SK-N-SH treated with all-trans-retinoic acid at 6 μM for 48 hours (cell line): Measurements from ENCODE around the gene DPP10.

ENCODE experiments used
- ATAC-seq: fragments of 200-7000 bp; cut with Tn5 transposase; 3 replicates; pipeline ENCODE4 v1.9.1; 2020; ENCODE audit warnings: mild to moderate bottlenecking, moderate library complexity
- ARNTL ChIP-seq: fragments of 450-650 bp; formaldehyde crosslinking; IDR thresholded peaks from 2 replicates; pipeline ENCODE4 v1.5.0; 2020; ENCODE audit warnings: low read depth, mild to moderate bottlenecking, moderate library complexity, borderline replicate concordance
- CREB5 ChIP-seq: fragments of 250-450 bp; sonication (Bioruptor Pico); IDR thresholded peaks from 2 replicates; pipeline ENCODE4 v1.5.1; 2020; ENCODE audit warnings: low read depth, mild to moderate bottlenecking, moderate library complexity
- CSDC2 ChIP-seq: fragments of 250-450 bp; sonication (Bioruptor Pico); IDR thresholded peaks from 2 replicates; pipeline ENCODE4 v1.5.0; 2020; ENCODE audit warnings: mild to moderate bottlenecking, moderate library complexity
- CSRNP3 ChIP-seq: fragments of 250-450 bp; sonication (Bioruptor Pico); IDR thresholded peaks from 2 replicates; pipeline ENCODE4 v1.5.1; 2021; ENCODE audit warnings: mild to moderate bottlenecking, moderate library complexity
- ESRRG ChIP-seq: fragments of 250-450 bp; sonication (Bioruptor Pico); IDR thresholded peaks from 2 replicates; pipeline ENCODE4 v1.6.1; 2021; ENCODE audit warnings: mild to moderate bottlenecking
- GLIS3 ChIP-seq: fragments of 250-450 bp; sonication (Bioruptor Pico); IDR thresholded peaks from 2 replicates; pipeline ENCODE4 v1.5.0; 2020; ENCODE audit warnings: mild to moderate bottlenecking, moderate library complexity
- ISL1 ChIP-seq: fragments of 250-450 bp; sonication (Bioruptor Pico); IDR thresholded peaks from 2 replicates; pipeline ENCODE4 v2.1.2; 2022; ENCODE audit warnings: mild to moderate bottlenecking, moderate library complexity
- OSR1 ChIP-seq: fragments of 250-450 bp; sonication (Bioruptor Pico); IDR thresholded peaks from 2 replicates; pipeline ENCODE4 v1.8.0; 2022; ENCODE audit warnings: moderate library complexity, mild to moderate bottlenecking, inconsistent platforms
- PATZ1 ChIP-seq: fragments of 250-450 bp; sonication (Bioruptor Pico); IDR thresholded peaks from 2 replicates; pipeline ENCODE4 v1.8.0; 2020; ENCODE audit warnings: mild to moderate bottlenecking, moderate library complexity, borderline replicate concordance
- POU6F1 ChIP-seq: fragments of 250-450 bp; sonication (Bioruptor Pico); IDR thresholded peaks from 2 replicates; pipeline ENCODE4 v1.8.0; 2021; ENCODE audit warnings: low read depth, mild to moderate bottlenecking, moderate library complexity, borderline replicate concordance
- RARB ChIP-seq: fragments of 250-450 bp; sonication (Bioruptor Pico); IDR thresholded peaks from 2 replicates; pipeline ENCODE4 v1.8.0; 2021; ENCODE audit warnings: mild to moderate bottlenecking, moderate library complexity
- SNAI2 ChIP-seq: fragments of 250-450 bp; sonication (Bioruptor Pico); IDR thresholded peaks from 2 replicates; pipeline ENCODE4 v1.5.0; 2020; ENCODE audit warnings: mild to moderate bottlenecking, moderate library complexity
- TCF4 ChIP-seq: fragments of 250-450 bp; sonication (Bioruptor Pico); IDR thresholded peaks from 2 replicates; pipeline ENCODE4 v1.8.0; 2021; ENCODE audit warnings: mild to moderate bottlenecking, moderate library complexity, borderline replicate concordance
- TOX ChIP-seq: fragments of 250-450 bp; sonication (Bioruptor Pico); IDR thresholded peaks from 2 replicates; pipeline ENCODE4 v1.8.0; 2021; ENCODE audit warnings: mild to moderate bottlenecking, moderate library complexity, borderline replicate concordance
- TSHZ2 ChIP-seq: fragments of 250-450 bp; sonication (Bioruptor Pico); IDR thresholded peaks from 2 replicates; pipeline ENCODE4 v1.5.0; 2020; ENCODE audit warnings: mild to moderate bottlenecking, moderate library complexity
- ZC3H10 ChIP-seq: fragments of 250-450 bp; sonication (Bioruptor Pico); IDR thresholded peaks from 2 replicates; pipeline ENCODE4 v1.5.1; 2021; ENCODE audit warnings: mild to moderate bottlenecking, moderate library complexity
- ZFP3 ChIP-seq: fragments of 250-450 bp; sonication (Bioruptor Pico); IDR thresholded peaks from 2 replicates; pipeline ENCODE4 v1.5.0; 2020; ENCODE audit warnings: mild to moderate bottlenecking, moderate library complexity
- ZFP30 ChIP-seq: fragments of 450-650 bp; formaldehyde crosslinking; IDR thresholded peaks from 2 replicates; pipeline ENCODE4 v1.5.0; 2022; ENCODE audit warnings: mild to moderate bottlenecking, moderate library complexity
- ZNF565 ChIP-seq: fragments of 450-650 bp; formaldehyde crosslinking; conservative IDR thresholded peaks from 2 replicates; pipeline ENCODE4 v1.5.0; 2020; ENCODE audit warnings: low read depth, mild to moderate bottlenecking, moderate library complexity
- ZNF8 ChIP-seq: fragments of 450-650 bp; formaldehyde crosslinking; IDR thresholded peaks from 2 replicates; pipeline ENCODE4 v1.5.0; 2020; ENCODE audit warnings: mild to moderate bottlenecking, moderate library complexity

DPP10 gene

GRCh38 chr2:114762986-114763385, 320.5 kb downstream of the DPP10 start (continued):
- TF ChIP-seq CSRNP3 (CRISPR knock-in tag) (no peak), GLIS3 (no peak), SNAI2 (CRISPR knock-in tag) (no peak), ZFP30 (CRISPR knock-in tag) (no peak)
- TF ChIP-seq, all 23 proteins: peak for 0

GRCh38 chr2:114769110-114769509, 326.7 kb downstream of the DPP10 start:
- TF ChIP-seq TOX (no peak), CREB5 (no peak), PATZ1 (CRISPR knock-in tag) (no peak), ZNF565 (CRISPR knock-in tag) (no peak), TCF4 (CRISPR knock-in tag) (no peak), CSRNP3 (CRISPR knock-in tag) (no peak), ZFP30 (CRISPR knock-in tag) (no peak), ISL1 (CRISPR knock-in tag) (no peak), TSHZ2 (CRISPR knock-in tag) (no peak), ESRRG (CRISPR knock-in tag) (no peak)
- TF ChIP-seq, all 23 proteins: peak for 0
- no peak for ATAC-seq

- no peak for ATAC-seq
- TF ChIP-seq CSRNP3 (CRISPR knock-in tag) (no peak), ARNTL (CRISPR knock-in tag) (no peak), CSDC2 (CRISPR knock-in tag) (no peak), OSR1 (CRISPR knock-in tag) (no peak), ZNF565 (CRISPR knock-in tag) (no peak), GLIS3 (no peak), ZC3H10 (no peak), POU6F1 (CRISPR knock-in tag) (no peak), TSHZ2 (CRISPR knock-in tag) (no peak), ZFP3 (CRISPR knock-in tag) (no peak), ESRRG (CRISPR knock-in tag) (no peak), ZNF8 (CRISPR knock-in tag) (no peak), RARB (CRISPR knock-in tag) (no peak)
Measured at GRCh38 chr2:114769991-114770390, 327.6 kb downstream of the DPP10 start.
